ENCODE results near the gene CNTNAP2.
"Not testable (repeated sequence)": the region's sequence is repeated elsewhere in the genome, so short reads cannot be mapped to it uniquely, and the experiment has no call there.

Gene CNTNAP2

DNA sequence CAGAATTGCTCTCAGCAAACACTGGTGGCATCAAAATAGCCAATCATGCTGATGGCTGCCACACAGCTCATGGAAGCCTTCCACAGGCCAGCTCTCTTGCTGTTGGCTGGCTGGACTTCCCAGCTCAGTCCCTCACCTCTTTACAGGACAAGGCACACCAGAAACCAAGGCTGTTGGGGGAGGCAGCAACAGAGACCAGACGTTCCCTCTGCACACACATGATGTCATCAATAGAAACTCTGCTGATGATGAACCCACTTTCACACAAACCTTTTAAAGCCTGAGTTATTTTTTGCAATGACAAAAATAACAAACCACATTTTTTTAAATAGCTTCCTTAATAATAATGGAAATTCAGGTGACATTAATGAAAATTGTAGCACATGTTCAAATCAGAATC lies 2173.0 kb downstream of the CNTNAP2 start:
- no peak for FAIRE-seq
- DNase-seq (ENCODE audit: insufficient read length, low spot score) = no peak

DNA sequence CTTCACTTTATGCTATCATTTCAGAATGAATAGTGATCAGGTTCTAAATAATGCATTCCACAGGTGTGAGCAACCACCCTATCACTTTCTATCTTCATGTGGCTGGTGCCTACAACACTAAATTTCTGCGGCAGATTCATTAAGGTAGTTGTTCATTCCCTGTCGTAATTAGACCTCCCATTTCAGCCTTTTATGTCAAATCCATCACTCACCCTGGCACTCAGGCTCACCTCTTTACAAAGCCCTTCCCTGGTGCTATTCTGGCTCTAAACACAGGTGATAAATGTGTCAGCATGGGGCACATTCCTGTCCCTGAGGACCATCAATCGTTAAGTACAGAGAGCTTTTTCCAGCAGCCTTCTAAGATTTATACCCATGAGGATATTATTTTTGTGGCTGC lies 2173.9 kb downstream of the CNTNAP2 start:
- no peak for FAIRE-seq

DNA sequence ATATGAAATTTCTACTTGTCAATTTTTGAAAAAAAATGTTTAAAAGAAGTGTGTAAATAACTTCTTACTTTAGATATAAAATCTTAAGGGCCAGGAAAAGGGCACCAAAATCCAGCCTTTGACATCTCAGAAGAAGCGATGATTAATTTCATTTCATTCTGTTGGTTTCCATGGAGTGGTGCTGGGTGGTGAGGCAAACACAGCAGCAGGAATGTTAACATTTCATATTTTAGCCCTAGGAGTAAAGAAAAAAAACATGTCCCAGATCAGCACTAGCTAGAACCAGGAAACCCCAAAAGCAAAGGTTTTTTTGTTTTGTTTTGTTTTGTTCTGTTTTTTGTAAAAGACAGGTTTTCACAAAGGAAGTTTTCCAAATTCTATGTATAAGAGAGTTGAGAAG lies 2175.2 kb downstream of the CNTNAP2 start:
- FAIRE-seq = no peak

More for the DNA sequence above, 2173.9 kb downstream of the CNTNAP2 start:
- DNase-seq (ENCODE audit: insufficient read length, low spot score) = no peak

DNA sequence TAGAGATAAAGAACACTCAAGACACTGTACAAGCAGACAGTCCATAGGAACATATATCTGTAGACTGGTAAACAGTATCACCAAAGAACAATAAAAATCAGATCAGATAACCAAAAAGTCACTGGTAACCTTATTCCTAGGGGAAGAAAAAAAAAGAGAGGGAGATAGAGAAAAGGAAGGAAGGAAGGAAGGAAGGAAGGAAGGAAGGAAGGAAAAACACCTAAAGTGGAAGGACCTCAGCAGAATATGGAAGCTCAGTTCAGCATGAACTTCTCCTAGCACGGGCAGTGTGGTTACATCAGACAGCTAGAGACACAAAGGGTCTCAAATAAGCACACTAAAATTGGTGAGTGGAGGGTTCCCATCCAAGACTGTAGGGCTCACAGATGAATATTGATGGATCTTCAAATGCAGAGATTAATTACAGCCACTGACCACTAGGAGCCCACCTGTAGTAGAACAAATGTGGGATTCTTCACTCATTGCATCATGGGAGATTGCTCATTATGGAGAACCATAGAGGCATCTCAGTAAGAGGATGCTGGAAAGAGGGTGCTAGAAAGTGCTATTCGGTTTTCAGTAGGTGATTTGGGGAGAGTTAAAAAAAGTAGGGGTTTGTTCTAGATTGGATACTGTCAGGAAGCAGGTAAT lies 2180.5 kb downstream of the CNTNAP2 start:
- DNase-seq (ENCODE audit: insufficient read length, low spot score) = no peak
- FAIRE-seq = no peak

More for the DNA sequence above, 2175.2 kb downstream of the CNTNAP2 start:
- DNase-seq (ENCODE audit: insufficient read length, low spot score) = no peak

DNA sequence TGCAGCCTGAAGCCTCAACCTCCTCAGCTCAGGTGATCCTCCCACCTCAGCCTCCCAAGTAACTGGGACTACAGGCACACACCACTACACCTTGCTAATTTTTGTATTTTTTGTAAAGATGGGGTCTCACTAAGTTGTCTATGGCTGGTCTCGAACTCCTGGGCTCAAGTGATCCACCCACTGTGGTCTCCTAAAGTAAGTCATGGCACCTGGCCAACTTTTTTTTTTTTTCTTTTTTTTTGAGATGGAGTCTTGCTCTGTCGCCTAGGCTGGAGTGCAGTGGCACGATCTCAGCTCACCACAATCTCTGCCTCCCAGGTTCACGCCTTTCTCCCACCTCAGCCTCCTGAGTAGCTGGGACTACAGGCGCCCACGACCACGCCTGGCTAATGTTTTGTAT lies 2182.2 kb downstream of the CNTNAP2 start:
- FAIRE-seq; DNase-seq (ENCODE audit: insufficient read length, low spot score): not testable (repeated sequence)

DNA sequence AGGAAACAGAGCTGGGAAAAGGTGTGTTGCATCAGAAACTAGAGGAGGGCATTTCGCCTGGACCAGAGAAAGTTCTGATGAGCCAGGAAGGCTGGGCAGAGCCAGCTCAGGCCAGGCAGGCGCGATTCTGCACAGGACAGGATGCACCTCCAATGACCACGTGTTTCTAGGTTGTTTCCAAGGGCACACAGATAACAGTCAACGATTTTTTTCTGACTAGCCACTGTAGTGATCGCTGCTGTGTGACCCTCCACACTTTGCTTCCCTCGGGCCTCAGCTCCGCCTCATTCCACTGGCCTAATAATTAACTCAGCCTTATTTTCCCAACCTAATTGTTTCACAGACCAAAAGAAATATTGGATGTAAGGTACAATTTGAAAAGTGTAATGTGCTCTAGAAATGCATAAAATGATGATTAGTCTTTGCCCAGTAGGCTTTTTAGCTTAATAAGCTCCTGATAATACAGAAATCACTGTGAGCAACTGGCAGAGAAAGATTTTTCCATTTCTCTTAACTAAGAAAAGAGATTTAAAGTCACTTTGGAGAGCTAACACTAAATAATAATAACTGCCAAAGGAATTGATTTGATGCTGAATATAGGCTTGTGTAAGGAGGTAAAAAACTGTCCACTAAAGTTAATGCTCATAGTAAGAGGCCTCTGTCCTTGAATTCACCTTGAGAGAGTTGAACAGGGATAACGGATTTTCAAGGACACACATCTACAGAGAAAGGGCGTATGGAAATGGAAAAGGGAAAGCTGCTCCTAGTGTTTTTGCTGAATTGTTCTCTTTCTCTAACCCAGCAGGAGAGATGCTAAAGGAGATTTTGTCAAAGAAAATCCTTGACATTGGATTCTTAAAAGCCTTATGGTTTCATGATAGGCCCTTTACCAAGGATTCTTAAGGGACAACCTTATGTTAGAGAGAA lies 2183.0 kb downstream of the CNTNAP2 start:
- FAIRE-seq = no peak

DNA sequence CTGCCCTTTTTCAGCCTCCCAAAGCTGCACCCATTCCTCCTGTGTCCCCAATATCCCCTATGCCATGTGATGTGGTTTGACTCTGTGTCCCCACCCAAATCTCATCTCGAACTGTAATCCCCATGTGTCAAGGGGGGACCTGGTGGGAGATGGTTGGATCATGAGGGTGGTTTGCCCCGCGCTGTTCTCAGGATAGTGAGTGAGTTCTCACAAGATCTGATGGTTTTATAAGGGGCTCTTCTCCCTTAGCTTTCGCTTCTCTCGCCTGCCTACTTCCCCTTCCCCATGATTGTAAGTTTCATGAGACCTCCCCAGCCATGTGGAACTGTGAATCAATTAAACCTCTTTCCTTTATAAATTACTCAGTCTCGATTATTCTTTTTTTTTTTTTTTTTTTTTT lies 2185.8 kb downstream of the CNTNAP2 start:
- DNase-seq (ENCODE audit: insufficient read length, low spot score); FAIRE-seq: not testable (repeated sequence)

More for the DNA sequence above, 2183.0 kb downstream of the CNTNAP2 start:
- DNase-seq (ENCODE audit: insufficient read length, low spot score) = no peak

DNA sequence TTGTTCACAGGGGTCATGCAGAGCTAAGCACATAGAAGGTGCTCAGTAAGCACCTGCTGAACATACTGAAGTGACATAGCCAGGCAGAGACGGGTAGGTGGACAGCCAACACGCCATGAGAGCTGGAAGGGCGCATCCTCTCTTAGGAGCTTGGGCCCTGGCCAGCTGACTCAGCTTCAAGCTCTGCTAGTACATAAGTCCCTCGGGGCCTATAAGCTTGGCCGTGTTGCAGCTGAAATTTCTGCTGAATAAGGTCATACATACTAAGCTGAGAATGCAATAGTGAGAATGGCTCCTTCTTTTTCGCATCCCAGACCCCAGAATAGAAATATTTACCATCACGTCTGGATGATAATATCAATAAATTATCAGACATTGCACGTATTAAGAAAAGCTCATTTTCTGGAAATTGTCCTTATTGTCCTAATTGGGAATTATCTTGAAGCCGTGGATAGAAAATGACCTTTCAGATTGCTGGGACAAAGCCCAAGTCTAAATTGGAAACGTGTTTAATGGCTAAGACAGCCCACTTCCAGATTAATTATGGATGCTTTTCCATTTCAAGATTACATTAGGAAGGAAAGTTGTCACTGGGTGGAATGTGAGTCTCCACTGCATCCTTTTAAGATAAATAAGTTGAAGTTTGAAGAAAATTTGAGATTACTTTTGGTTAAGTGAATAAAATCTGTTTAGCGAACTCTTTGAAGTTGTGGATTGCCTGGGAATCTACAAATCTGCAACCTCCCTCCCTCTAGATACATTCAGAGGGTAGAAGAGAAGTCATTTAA lies 2186.9 kb downstream of the CNTNAP2 start:
- DNase-seq (ENCODE audit: insufficient read length, low spot score) = no peak

DNA sequence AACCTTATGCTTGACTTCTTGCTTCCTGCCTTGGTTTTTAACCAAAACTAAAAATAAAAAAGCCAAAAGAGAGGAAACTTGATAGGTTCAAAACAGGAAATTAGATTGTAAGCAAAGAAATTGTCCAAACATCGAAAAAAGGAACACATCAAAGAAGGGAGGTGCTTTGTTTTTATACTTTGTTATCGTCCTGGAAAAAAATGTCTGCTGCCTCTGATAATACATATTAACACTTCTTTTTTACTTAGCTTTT lies 2187.4 kb downstream of the CNTNAP2 start:
- no peak for FAIRE-seq
- no peak for DNase-seq (ENCODE audit: insufficient read length, low spot score)

More for the DNA sequence above, 2186.9 kb downstream of the CNTNAP2 start:
- no peak for FAIRE-seq

DNA sequence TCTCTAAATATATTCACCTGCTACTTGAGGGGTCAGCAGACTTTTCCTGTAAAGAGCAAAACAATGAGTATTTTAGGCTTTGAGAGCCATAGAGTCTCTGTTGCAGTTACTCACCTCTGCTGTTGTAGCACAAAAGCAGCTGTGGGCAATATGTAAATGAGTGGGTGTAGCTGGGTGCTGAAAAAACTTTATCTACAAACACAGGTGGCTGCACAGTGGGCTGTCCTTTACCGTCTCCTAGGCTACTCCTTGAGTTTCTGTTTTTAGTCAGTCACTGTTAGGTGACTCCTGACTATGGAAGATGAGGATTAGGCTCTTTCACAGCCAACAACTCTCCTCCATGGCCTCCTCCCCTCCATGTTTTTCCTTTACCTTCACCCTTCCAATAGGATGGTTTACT lies 2187.9 kb downstream of the CNTNAP2 start:
- FAIRE-seq = no peak

DNA sequence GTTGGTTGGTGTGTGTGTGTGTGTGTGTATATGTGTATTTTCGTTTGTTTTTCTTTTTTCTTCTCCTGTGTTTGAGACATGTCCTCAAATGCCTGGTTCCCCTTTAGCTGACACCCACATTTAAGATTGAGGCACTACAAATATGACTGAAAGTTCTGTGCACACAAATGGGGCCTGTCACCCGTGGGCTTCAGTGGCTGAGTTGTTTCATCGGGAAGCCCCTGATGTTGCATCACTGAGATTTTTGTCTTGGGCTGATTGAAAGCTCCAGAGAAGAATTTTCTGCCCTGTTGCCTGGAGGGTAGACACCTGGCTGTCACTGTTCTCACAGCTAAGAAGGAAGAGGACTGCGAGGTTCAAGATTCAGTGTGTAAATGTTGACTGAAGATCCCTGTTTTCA lies 2190.2 kb downstream of the CNTNAP2 start:
- DNase-seq (ENCODE audit: insufficient read length, low spot score) (no peak), FAIRE-seq (no peak)

More for the DNA sequence above, 2187.9 kb downstream of the CNTNAP2 start:
- no peak for DNase-seq (ENCODE audit: insufficient read length, low spot score)

DNA sequence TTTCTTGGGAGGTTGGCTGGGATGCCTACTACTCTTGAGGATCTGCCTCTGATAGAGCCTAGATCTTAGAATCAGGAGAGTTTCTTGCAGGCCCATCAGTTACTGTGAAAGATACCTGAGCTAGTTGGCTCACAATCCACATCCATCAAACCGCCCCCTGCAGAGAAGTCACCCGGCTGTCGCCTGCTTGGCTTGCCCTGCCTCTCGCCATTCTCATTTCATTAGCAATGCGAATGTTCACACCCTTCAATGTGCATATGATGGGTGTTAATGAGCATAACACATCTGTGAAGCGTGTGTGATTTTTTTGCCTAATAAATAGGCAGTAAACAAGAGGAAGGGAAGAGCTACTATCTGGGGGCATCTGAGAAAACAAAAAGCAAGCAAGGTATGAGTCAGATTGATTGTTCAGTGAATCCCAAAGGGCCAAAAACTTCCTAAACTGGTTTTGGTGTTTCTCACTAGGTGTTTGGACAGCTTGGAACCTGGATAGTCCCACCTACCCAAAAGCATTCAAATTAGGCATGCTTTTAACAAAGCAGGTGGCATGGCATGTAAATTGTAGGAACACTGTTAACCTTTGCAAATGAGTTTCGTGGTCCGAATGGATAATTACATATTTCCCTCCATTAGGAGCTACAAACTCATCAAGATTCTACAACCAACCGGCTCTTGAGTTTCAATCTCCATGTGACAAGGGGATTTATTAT lies 2201.7 kb downstream of the CNTNAP2 start:
- FAIRE-seq = no peak
- DNase-seq (ENCODE audit: insufficient read length, low spot score) = no peak

DNA sequence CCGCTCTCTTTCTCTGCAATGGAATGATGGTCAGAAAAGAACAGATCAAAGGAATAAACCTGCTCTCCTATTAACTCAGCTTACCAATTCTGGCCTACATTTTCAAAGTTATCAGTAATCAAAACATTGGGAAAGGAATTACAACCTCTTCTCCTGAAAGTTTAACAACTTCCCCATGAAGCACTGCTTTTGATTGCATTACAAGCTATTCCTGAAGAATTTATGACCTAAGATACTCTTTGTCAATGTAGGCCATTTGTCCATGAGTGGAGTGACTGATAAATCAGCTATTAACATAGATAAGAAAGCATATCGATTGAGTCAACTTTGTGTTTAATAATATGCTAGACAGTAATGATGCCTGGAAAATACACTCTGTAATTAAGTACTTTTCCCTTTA lies 2202.2 kb downstream of the CNTNAP2 start:
- no peak for DNase-seq (ENCODE audit: insufficient read length, low spot score)
- FAIRE-seq = no peak

DNA sequence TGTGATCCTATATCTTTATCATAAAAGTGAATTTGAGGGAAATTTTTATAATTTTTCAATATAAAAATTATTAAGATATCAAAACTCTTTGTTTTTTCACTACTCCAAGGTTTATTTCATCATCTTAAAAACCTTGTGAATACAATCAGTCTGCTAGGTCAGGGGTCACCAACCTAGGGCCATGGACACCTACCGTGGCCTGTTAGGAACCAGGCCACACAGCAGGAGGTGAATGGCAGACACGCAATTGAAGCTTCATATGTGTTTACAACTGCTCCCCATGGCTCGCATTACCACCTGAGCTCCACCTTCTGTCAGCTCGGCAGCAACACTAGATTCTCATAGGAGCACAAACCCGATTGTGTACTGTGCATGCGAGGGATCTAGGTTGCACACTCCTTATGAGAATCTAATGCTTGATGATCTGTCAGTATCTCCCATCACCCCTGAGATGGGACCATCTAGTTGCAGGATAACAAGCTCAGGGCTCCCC lies 2202.8 kb downstream of the CNTNAP2 start:
- FAIRE-seq (no peak), DNase-seq (ENCODE audit: insufficient read length, low spot score) (no peak)

DNA sequence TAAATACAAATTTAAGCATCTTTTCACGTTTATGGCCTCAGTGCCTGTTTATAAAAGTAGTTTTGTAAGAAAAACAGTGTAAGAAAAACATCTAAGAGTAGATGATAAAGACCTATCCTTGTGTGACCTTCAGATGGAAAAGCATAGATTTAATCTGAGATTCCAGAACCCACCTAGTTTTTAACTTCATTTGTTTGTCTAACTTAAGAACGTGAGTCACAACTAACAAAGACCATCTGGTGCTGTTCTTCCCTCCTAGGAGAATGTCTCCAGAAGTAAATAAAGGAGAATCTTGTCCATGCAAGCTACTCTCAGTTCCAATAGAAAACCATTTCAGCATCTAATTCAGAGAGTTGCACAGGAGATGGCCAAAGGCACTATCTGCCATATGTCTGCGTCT lies 2208.6 kb downstream of the CNTNAP2 start:
- DNase-seq (ENCODE audit: insufficient read length, low spot score) (no peak), FAIRE-seq (no peak)

DNA sequence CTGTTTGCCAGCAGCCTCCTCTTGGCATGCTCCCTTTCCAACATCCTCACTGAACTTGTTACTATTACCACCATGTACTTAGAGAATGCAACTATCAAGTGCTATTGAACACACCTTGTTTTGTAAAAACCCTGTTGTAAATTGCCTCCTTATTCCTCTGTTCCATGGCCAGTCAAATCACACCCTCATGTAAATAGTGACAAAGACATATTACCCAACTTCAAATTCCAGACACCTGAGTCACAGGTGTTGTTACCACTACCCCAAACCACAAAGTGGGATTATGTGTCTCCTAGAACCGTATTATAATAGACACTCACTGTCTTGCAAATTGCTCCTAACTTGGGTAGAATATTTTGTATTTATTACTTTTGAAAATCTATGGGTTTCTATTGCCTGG lies 2210.8 kb downstream of the CNTNAP2 start:
- FAIRE-seq (no peak), DNase-seq (ENCODE audit: insufficient read length, low spot score) (no peak)

DNA sequence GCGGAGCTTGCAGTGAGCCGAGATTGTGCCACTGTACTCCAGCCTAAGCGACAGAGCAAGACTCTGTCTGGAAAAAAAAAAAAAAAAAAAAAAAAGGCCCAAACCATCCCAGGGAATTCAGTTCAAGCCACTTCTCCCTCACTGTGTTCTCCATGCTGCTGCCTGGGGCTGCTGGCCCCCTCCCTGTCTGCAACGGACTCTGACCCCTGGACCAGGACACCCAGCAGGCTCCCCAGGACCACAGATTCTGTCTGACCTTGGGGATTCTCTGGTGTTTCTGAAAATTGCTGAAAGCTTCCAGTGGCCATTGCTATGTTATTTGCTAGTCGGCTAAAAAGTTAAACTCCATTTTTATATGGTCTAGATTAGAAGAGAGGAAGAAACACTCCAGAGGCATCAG lies 2212.3 kb downstream of the CNTNAP2 start:
- no peak for DNase-seq (ENCODE audit: insufficient read length, low spot score)
- no peak for FAIRE-seq

DNA sequence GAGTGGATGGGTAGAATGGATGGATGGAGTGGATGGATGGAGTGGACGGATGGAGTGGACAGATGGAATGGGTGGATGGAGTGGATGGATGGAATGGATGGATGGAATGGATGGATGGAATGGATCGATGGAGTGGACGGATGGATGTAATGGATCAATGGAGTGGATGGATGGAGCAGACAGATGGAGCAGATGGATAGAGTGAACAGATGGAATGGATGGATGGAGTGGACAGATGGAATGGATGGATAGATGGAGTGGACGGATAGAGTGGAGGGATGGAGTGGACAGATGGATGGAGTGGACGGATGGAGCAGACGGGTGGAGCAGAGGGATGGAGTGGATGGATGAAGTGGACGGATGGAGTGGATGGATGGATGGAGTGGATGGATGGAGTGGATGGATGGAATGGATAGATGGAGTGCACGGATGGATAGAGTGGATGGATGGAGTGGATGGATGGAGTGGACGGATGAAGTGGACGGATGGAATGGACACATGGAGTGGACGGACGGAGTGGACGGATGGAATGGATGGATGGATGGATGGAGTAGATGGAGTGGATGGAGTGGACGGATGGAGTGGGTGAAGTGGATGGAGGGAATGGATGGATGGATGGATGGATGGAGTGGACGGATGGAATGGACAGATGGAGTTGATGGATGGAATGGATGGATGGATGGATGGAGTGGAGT lies 2213.7 kb downstream of the CNTNAP2 start:
- FAIRE-seq (no peak), DNase-seq (ENCODE audit: insufficient read length, low spot score) (no peak)

DNA sequence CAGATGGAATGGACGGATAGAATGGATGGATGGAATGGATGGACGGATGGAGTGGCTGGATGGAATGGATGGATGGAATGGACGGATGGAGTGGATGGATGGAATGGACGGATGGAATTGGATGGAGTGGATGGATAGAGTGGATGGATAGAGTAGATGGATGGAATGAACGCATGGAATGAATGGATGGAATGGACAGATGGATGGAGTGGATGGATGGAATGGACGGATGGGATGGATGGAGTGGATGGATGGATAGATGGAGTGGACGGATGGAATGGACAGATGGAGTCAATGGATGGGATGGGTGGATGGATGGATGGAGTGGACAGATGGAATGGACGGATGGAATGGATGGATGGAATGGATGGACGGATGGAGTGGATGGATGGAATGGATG lies 2214.2 kb downstream of the CNTNAP2 start:
- FAIRE-seq = no peak
- no peak for DNase-seq (ENCODE audit: insufficient read length, low spot score)

DNA sequence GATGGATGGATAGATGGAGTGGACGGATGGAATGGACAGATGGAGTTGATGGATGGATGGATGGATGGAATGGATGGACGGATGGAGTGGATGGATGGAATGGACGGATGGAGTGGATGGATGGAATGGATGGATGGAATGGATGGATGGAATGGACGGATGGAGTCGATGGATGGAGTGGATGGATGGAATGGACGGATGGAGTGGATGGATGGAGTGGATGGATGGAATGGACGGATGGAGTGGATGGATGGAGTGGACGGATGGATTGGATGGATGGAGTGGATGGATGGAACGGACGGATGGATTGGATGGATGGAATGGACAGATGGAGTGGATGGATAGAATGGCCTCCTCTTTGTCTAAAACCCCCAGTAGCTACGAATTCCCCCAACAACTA lies 2214.9 kb downstream of the CNTNAP2 start:
- FAIRE-seq = peak; percentile 89
- DNase-seq (ENCODE audit: insufficient read length, low spot score) = not testable (repeated sequence)

Measured in GM19239 (cell line).